ENCODE data around the gene TYRO3. TPM values are rescaled to one million over a fixed set of nuclear protein-coding genes. Genes with fewer than 3 reads are reported as not detected.
"Not testable (repeated sequence)": the region's sequence is repeated elsewhere in the genome, so short reads cannot be mapped to it uniquely, and the experiment has no call there.

TYRO3 gene
- total RNA-seq, 6 donors from 2014 or later: 2.1 to 17.1 (median 9.0) TPM

- Histone ChIP-seq H3K9me3 (no peaks in the 10 kb centered on the region), H3K27ac (no peak overlapping the region), H3K4me3 (no peak overlapping the region), H3K36me3 (peaks cover 0 to 8% (median 0%) of the 10 kb centered on the region in 4 donors), H3K4me1 (peaks cover 0 to 17% (median 7%) of the 10 kb centered on the region in 4 donors), H3K27me3 (no peaks in the 10 kb centered on the region)
- ATAC-seq (ENCODE audit: low FRiP score in 2 of 2) (no peak), DNase-seq (peak in 1 of 2 donors; percentile 30)
- 76 to 100% methylated on average over 1 to 8 of the region's 8 CpGs for WGBS, 2 donors
- TF ChIP-seq CTCF (IDR thresholded peaks at IDR 0.05) (no peak), POLR2AphosphoS5 (IDR thresholded peaks at IDR 0.05) (no peak), EP300 (IDR thresholded peaks at IDR 0.05) (no peak), POLR2A (IDR thresholded peaks at IDR 0.05) (no peak)
Observed at GRCh38 chr15:41568350-41569017, 9.5 kb downstream of the TYRO3 start.

- H3K9me3 ChIP-seq; DNase-seq; H3K27ac ChIP-seq; ATAC-seq (ENCODE audit: low FRiP score in 2 of 2); H3K27me3 ChIP-seq; H3K4me3 ChIP-seq; H3K36me3 ChIP-seq: not testable (repeated sequence)
- 76 to 100% methylated on average over 1 of the region's 1 CpG for WGBS, 2 donors
- H3K4me1 ChIP-seq: peaks cover 0 to 17% (median 7%) of the 10 kb centered on the region in 4 donors
Observed at GRCh38 chr15:41569232-41569631, 10.2 kb downstream of the TYRO3 start.

- Histone ChIP-seq H3K27ac (no peak overlapping the region), H3K9me3 (no peaks in the 10 kb centered on the region), H3K4me3 (no peak overlapping the region), H3K27me3 (no peaks in the 10 kb centered on the region), H3K36me3 (peaks cover 0 to 8% (median 0%) of the 10 kb centered on the region in 4 donors), H3K4me1 (peaks cover 0 to 17% (median 7%) of the 10 kb centered on the region in 4 donors)
- TF ChIP-seq POLR2AphosphoS5 (IDR thresholded peaks at IDR 0.05) (no peak), POLR2A (IDR thresholded peaks at IDR 0.05) (no peak), CTCF (IDR thresholded peaks at IDR 0.05) (no peak), EP300 (IDR thresholded peaks at IDR 0.05) (no peak)
- DNase-seq (no peak), ATAC-seq (ENCODE audit: low FRiP score in 2 of 2) (no peak)
- 93 to 98% methylated on average over 2 to 3 of the region's 3 CpGs for WGBS, 2 donors
Observed at GRCh38 chr15:41570764-41571163, 11.8 kb downstream of the TYRO3 start.

GRCh38 chr15:41571948-41572347 lies 12.9 kb downstream of the TYRO3 start:
- TF ChIP-seq POLR2AphosphoS5 (IDR thresholded peaks at IDR 0.05) (no peak), POLR2A (IDR thresholded peaks at IDR 0.05) (no peak), CTCF (IDR thresholded peaks at IDR 0.05) (no peak), EP300 (IDR thresholded peaks at IDR 0.05) (no peak)
- Histone ChIP-seq H3K36me3 (peaks cover 0 to 8% (median 0%) of the 10 kb centered on the region in 4 donors), H3K4me1 (peaks cover 0 to 14% (median 6%) of the 10 kb centered on the region in 4 donors), H3K9me3 (no peaks in the 10 kb centered on the region), H3K27me3 (no peaks in the 10 kb centered on the region), H3K27ac (no peak overlapping the region), H3K4me3 (no peak overlapping the region)
- ATAC-seq (ENCODE audit: low FRiP score in 2 of 2) (no peak), DNase-seq (no peak)
- WGBS, 2 donors: 96 to 98% methylated on average over 3 of the region's 3 CpGs

- no peak for TF ChIP-seq POLR2AphosphoS5 (IDR thresholded peaks at IDR 0.05)
- no peak for TF ChIP-seq EP300 (IDR thresholded peaks at IDR 0.05)
- no peak for TF ChIP-seq POLR2A (IDR thresholded peaks at IDR 0.05)
Observed at GRCh38 chr15:41572866-41573265, 13.9 kb downstream of the TYRO3 start.

GRCh38 chr15:41573396-41573795 lies 14.4 kb downstream of the TYRO3 start:
- no peaks in the 10 kb centered on the region for H3K27me3 ChIP-seq
- H3K4me1 ChIP-seq: peaks cover 0 to 5% (median 2%) of the 10 kb centered on the region in 4 donors
- DNase-seq: no peak
- TF ChIP-seq EP300 (IDR thresholded peaks at IDR 0.05): no peak
- H3K4me3 ChIP-seq: no peak overlapping the region
- no peak overlapping the region for H3K27ac ChIP-seq
- H3K36me3 ChIP-seq: peaks cover 0 to 8% (median 2%) of the 10 kb centered on the region in 4 donors
- ATAC-seq (ENCODE audit: low FRiP score in 2 of 2): peak in 1 of 2 donors; percentile 16
- no peaks in the 10 kb centered on the region for H3K9me3 ChIP-seq
- WGBS, 2 donors: 91% methylated on average over 12 to 13 of the region's 13 CpGs

More at GRCh38 chr15:41572866-41573265, 13.9 kb downstream of the TYRO3 start:
- H3K4me3 ChIP-seq: no peak overlapping the region
- 96 to 97% methylated on average over 8 of the region's 8 CpGs for WGBS, 2 donors
- H3K36me3 ChIP-seq: peaks cover 0 to 8% (median under 1%) of the 10 kb centered on the region in 4 donors
- H3K9me3 ChIP-seq: no peaks in the 10 kb centered on the region
- no peaks in the 10 kb centered on the region for H3K27me3 ChIP-seq
- ATAC-seq (ENCODE audit: low FRiP score in 2 of 2): no peak
- H3K4me1 ChIP-seq: peaks cover 0 to 10% (median 5%) of the 10 kb centered on the region in 4 donors
- no peak overlapping the region for H3K27ac ChIP-seq
- DNase-seq: no peak
